ENCODE results near the gene NYAP1. TPM values are rescaled to one million over a fixed set of nuclear protein-coding genes. Genes with fewer than 3 reads are reported as not detected.
"Not testable (repeated sequence)": the region's sequence is repeated elsewhere in the genome, so short reads cannot be mapped to it uniquely, and the experiment has no call there.

The NYAP1 gene
- total RNA-seq, 1 donor from 2014 or later: under 0.01 TPM

- H3K4me3 ChIP-seq (ENCODE audit: low read depth, low read length): no peak overlapping the region
- no peak for DNase-seq (ENCODE audit: low read depth)
- peaks cover 3% of the 10 kb centered on the region for H3K36me3 ChIP-seq (ENCODE audit: control insufficient read depth, insufficient read depth, low read length)
- TF ChIP-seq CTCF (IDR thresholded peaks at IDR 0.05; ENCODE audit: insufficient read depth, low read length, severe bottlenecking): no peak
- no peaks in the 10 kb centered on the region for H3K27me3 ChIP-seq (ENCODE audit: control insufficient read depth, insufficient read depth, low read length)
- FAIRE-seq: no peak
Measured at GRCh38 chr7:100438172-100438571, 45.6 kb upstream of the NYAP1 start.

GRCh38 chr7:100438731-100439130, 45.0 kb upstream of the NYAP1 start:
- not testable (repeated sequence) for H3K27me3 ChIP-seq (ENCODE audit: control insufficient read depth, insufficient read depth, low read length); H3K4me3 ChIP-seq (ENCODE audit: low read depth, low read length); FAIRE-seq; H3K36me3 ChIP-seq (ENCODE audit: control insufficient read depth, insufficient read depth, low read length); DNase-seq (ENCODE audit: low read depth)

- not testable (repeated sequence) for H3K36me3 ChIP-seq (ENCODE audit: control insufficient read depth, insufficient read depth, low read length); FAIRE-seq; DNase-seq (ENCODE audit: low read depth); H3K4me3 ChIP-seq (ENCODE audit: low read depth, low read length); H3K27me3 ChIP-seq (ENCODE audit: control insufficient read depth, insufficient read depth, low read length)
Measured at GRCh38 chr7:100439244-100439643, 44.5 kb upstream of the NYAP1 start.

GRCh38 chr7:100441641-100442535, 41.8 kb upstream of the NYAP1 start:
- no peak for FAIRE-seq
- no peak for TF ChIP-seq CTCF (IDR thresholded peaks at IDR 0.05; ENCODE audit: insufficient read depth, low read length, severe bottlenecking)
- DNase-seq (ENCODE audit: low read depth): no peak
- Histone ChIP-seq H3K36me3 (ENCODE audit: control insufficient read depth, insufficient read depth, low read length) (no peaks in the 10 kb centered on the region), H3K4me3 (ENCODE audit: low read depth, low read length) (no peak overlapping the region), H3K27me3 (ENCODE audit: control insufficient read depth, insufficient read depth, low read length) (no peaks in the 10 kb centered on the region)

- Histone ChIP-seq H3K36me3 (ENCODE audit: control insufficient read depth, insufficient read depth, low read length) (no peaks in the 10 kb centered on the region), H3K27me3 (ENCODE audit: control insufficient read depth, insufficient read depth, low read length) (no peaks in the 10 kb centered on the region), H3K4me3 (ENCODE audit: low read depth, low read length) (no peak overlapping the region)
- DNase-seq (ENCODE audit: low read depth) (no peak), FAIRE-seq (no peak)
- no peak for TF ChIP-seq CTCF (IDR thresholded peaks at IDR 0.05; ENCODE audit: insufficient read depth, low read length, severe bottlenecking)
Measured at GRCh38 chr7:100443096-100443840, 40.5 kb upstream of the NYAP1 start.

GRCh38 chr7:100444311-100445278, 39.1 kb upstream of the NYAP1 start:
- FAIRE-seq (no peak), DNase-seq (ENCODE audit: low read depth) (peak; percentile 25)
- no peak for TF ChIP-seq CTCF (IDR thresholded peaks at IDR 0.05; ENCODE audit: insufficient read depth, low read length, severe bottlenecking)

More at GRCh38 chr7:100444311-100445278, 39.1 kb upstream of the NYAP1 start:
- Histone ChIP-seq H3K4me3 (ENCODE audit: low read depth, low read length) (no peak overlapping the region), H3K27me3 (ENCODE audit: control insufficient read depth, insufficient read depth, low read length) (no peaks in the 10 kb centered on the region), H3K36me3 (ENCODE audit: control insufficient read depth, insufficient read depth, low read length) (no peaks in the 10 kb centered on the region)

All from bronchial epithelial cell (primary cell).